Breast epithelium (tissue), 3 donors: Measurements from ENCODE around the gene CYP4A22.

Experiments used
- POLR2A ChIP-seq: fragments of 450-650 bp; IDR thresholded peaks from one replicate; pipeline ENCODE4 v1.6.1; 2016; ENCODE audit warnings: antibody characterized with exemption, mild to moderate bottlenecking, moderate library complexity
- TF ChIP-seq, protein P1 (sequence below), 3 donors: fragments of 450-650 bp; IDR thresholded peaks; one replicate each; pipeline ENCODE4 v1.5.1; 2016 to 2017; ENCODE audit warnings: antibody characterized with exemption in 3 of 3, mild to moderate bottlenecking in 3 of 3, moderate library complexity in 3 of 3

- TF ChIP-seq, protein P1, sequence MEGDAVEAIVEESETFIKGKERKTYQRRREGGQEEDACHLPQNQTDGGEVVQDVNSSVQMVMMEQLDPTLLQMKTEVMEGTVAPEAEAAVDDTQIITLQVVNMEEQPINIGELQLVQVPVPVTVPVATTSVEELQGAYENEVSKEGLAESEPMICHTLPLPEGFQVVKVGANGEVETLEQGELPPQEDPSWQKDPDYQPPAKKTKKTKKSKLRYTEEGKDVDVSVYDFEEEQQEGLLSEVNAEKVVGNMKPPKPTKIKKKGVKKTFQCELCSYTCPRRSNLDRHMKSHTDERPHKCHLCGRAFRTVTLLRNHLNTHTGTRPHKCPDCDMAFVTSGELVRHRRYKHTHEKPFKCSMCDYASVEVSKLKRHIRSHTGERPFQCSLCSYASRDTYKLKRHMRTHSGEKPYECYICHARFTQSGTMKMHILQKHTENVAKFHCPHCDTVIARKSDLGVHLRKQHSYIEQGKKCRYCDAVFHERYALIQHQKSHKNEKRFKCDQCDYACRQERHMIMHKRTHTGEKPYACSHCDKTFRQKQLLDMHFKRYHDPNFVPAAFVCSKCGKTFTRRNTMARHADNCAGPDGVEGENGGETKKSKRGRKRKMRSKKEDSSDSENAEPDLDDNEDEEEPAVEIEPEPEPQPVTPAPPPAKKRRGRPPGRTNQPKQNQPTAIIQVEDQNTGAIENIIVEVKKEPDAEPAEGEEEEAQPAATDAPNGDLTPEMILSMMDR (IDR thresholded peaks at IDR 0.05), result no peak
- TF ChIP-seq POLR2A, result no peak
Measured at GRCh38 chr1:47180603-47181094, 43.4 kb downstream of the CYP4A22 start.
